PC-9 (cell line): Measurements from ENCODE around the gene TAP2.

Experiments
- EZH2 ChIP-seq: fragments of 200-600 bp; sonication (generic); IDR thresholded peaks from 2 replicates; pipeline ENCODE4 v1.8.0; 2017; ENCODE audit warnings: antibody characterized with exemption, low read depth
- TF ChIP-seq, protein P1 (sequence below): fragments of 200-600 bp; sonication (generic); conservative IDR thresholded peaks from 2 replicates; pipeline ENCODE4 v1.6.1; 2017; ENCODE audit warnings: mixed run types, antibody characterized with exemption, mild to moderate bottlenecking, moderate library complexity

DNA sequence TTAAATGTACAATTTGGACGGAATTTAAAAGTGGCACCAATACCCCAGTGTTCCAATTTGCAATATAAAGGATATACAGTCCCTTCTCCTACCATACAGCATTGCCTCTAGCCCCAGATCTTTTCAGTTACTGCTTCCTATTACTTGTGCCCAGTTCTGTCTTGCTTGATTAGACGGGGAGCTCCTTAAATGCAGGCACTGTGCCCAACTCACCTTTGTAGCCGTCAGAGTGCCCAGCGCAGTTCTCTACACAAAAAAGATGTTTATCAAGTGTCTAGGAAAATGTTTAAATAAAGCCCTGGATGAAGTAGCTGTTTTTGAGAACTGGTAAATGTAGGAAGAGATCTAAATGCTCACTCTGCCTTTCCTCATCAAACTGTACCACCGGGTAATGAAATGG, 7.6 kb downstream of the TAP2 start:
- TF ChIP-seq, protein P1, sequence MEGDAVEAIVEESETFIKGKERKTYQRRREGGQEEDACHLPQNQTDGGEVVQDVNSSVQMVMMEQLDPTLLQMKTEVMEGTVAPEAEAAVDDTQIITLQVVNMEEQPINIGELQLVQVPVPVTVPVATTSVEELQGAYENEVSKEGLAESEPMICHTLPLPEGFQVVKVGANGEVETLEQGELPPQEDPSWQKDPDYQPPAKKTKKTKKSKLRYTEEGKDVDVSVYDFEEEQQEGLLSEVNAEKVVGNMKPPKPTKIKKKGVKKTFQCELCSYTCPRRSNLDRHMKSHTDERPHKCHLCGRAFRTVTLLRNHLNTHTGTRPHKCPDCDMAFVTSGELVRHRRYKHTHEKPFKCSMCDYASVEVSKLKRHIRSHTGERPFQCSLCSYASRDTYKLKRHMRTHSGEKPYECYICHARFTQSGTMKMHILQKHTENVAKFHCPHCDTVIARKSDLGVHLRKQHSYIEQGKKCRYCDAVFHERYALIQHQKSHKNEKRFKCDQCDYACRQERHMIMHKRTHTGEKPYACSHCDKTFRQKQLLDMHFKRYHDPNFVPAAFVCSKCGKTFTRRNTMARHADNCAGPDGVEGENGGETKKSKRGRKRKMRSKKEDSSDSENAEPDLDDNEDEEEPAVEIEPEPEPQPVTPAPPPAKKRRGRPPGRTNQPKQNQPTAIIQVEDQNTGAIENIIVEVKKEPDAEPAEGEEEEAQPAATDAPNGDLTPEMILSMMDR = no peak
- TF ChIP-seq EZH2 = no peak
